T-helper 2 cell treated with Interferon-gamma antibody and Interleukin-4, amounts not matched to agents 100 ng/mL and 5 ng/mL, for 36 hours (primary cell): ENCODE results near the gene HLA-DMA. TPM values are rescaled to one million over a fixed set of nuclear protein-coding genes. Genes with fewer than 3 reads are reported as not detected.

Experiments used
- intact Hi-C: fragments of 100-400 bp; cut with micrococcal nuclease; formaldehyde crosslinking; loops from one replicate; pipeline ENCODE4 v1.15.1; 2023
- total RNA-seq: library from RNA; stranded (reverse); gene quantifications from 2 replicates; pipeline ENCODE4 v1.2.3, GENCODE V29; 2022

HLA-DMA gene
- total RNA-seq, 1 donor from 2014 or later: 32.7 TPM

DNA sequence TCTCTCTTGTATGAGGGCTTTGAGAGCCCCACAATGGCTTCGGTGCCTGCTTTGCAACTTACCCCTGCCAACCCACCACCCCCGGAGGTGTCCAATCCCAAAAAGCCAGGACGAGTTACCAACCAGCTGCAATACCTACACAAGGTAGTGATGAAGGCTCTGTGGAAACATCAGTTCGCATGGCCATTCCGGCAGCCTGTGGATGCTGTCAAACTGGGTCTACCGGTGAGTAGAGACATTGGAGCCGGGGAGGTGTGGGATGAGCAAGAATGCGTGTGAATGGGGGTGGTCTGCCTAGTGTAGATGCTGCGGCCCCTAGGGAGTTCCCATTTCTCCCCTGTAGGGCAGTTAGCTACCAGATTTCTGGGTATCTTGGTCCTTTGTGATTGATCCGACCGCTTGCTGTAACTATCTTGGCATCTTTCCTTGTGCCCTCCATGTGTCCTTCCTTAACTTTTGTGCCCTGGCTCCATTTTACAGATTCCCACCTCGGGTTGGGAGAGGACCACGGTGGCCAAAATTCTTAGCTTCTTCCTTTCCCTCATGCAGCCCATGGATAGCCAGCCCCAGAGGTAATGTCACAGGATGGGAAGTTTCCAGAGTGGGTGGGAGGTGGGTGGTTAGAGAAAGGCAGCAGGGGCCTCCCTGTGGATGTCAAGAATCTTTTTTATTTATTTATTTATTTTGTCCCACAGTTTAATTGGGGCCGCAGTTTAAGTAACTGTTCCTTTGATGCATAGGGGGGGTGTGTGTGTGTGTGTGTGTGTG is 21.8 kb upstream of the HLA-DMA start:
- intact Hi-C loops: loop anchor here (5.0 kb wide), 5 partner anchors 338 to 1237 kb away; partner anchors contain the start of genes AGPAT1, CLIC1, PHF1 and RNF5

DNA sequence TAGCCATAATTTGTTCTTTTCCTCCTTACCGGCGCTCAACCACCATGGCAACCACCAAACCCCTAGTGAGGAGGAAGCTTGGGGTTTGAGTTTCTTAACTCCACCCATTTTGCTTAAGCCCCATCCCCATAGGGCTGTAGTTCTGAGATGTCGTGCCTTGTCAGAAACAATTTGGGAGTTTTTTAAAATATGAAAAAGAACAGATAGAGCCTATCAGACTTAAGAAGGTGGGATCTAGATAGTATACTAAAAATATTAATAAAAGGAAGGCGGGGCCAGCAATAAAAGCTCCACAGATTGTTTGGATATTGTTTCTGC is 21.1 kb upstream of the HLA-DMA start:
- intact Hi-C loops: loop anchor here (5.0 kb wide), 5 partner anchors 338 to 1237 kb away; partner anchors contain the start of genes AGPAT1, CLIC1, PHF1 and RNF5

DNA sequence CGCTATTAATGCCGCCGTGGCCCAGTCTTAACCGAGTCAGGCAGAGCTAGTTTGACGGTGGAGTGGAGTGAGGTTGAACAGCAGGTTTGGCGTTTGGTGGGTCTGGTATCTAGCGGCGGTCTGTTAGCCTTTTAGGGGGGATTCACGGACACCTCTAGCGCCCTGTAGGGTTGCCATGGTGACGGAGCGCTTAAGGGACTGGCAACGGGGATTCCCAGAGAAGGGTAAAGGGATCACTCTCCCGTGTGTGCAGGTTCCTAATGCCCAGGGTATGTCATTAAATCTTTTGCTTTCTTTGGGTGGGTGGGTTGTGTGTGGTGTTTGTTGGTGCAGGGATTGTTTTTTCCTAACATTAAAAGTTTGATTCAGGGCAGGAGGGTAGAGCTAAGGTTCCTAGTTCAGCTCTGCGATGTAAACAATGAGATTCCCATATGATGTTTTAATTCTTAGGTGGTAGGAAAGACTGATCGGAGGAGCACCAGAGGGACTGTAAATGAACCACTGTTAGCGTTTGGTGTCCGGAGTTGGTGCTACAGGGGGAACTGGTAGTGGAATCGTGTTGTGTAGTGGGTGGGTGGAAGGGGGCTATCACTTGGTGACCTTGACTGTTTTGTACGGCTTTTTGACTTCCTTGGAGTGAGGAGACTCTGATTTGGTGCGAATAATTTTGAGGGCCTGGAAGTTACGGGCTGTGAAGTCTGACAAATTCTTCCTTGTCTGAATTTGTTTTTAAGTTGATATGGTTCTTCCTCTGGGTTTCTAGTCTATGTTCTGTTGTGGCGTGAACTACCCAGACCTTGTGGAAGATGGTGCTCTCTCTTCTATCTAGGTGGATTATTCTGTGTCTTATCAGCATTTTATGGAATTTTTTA is 20.5 kb upstream of the HLA-DMA start:
- intact Hi-C loops: loop anchor here (5.0 kb wide), 5 partner anchors 339 to 1236 kb away; partner anchors contain the start of genes AGPAT1, CLIC1, PHF1 and RNF5

DNA sequence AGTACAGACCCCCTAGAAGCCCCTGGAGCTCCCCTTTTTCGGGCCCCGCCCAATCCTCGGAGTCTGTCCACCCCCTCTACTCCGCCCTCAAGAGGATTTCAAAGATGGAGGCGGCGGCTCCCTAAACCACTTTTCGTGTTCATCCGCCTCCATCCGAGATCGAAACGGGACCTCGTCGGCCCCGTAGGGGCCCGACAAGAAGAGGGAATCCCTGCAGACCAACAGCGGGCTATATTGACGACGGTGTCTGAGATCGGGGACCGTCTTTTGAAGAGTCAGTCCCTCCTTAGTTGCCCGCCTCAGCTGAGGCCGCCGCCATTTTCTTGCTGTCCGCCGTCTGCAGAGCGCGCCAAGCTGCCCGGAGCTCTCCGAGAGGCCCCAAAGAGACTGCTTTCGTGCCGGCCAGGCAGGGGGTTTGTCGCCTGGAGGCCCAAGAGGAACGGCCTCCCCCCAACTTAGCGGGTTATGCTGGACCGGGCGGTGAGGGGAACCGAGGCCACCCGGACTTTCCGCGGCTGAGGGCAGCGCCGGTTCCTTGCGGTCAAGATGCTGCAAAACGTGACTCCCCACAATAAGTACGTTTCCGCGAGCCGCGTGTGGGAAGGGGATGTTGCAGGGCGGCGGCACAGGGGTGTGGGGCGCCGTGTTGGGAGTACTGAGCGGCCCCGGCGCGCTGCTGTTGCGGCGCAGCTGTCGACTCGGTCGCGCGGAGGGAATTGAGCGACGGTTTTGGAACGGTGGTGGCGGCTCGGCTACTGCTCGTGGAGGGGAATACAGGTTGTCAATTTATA is 19.7 kb upstream of the HLA-DMA start:
- intact Hi-C loops: loop anchor here (1.0 to 5.0 kb wide), 6 partner anchors 78 to 1235 kb away; partner anchors contain the start of genes AGPAT1, CLIC1, PHF1 and RNF5

DNA sequence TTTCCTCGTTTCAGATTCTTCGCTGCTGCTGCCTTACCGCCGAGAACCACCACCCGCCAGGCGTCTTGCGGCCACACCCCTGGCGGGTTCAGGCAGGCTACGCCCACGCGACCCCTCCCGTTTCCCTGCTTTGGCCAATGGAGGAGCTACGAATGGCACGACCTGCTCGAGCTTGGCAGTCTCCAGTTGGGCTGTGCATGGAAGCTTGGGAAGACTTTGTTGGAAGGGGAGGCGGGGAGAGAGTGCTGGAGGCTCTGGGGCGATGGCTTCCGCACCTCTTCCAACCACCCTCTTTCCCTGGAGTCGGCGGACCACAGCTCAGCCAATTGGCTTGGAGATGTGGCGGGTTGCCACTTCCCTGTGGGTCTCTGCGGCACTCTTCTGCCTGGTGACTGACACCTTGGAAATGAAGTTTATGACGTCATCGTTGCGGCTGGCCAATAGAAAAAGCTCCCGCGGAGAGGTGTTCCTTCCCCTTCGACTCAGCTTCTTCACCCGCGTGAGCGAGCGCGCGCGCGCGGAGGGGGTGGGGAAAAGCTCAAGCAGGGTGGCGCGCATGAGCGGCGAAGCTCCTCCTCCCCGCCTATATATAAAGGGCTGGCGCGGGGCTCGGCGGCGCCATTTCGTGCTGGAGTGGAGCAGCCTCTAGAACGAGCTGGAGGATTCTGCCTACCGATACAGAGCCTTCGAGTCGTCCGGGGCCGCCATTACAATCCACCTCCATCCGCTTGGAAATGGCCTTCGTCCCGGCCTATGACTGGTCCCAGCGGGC is 18.9 kb upstream of the HLA-DMA start:
- intact Hi-C loops: loop anchor here (1.0 to 5.0 kb wide), 7 partner anchors 77 to 1234 kb away; partner anchors contain the start of genes AGPAT1, CLIC1, PHF1 and PSMB8

DNA sequence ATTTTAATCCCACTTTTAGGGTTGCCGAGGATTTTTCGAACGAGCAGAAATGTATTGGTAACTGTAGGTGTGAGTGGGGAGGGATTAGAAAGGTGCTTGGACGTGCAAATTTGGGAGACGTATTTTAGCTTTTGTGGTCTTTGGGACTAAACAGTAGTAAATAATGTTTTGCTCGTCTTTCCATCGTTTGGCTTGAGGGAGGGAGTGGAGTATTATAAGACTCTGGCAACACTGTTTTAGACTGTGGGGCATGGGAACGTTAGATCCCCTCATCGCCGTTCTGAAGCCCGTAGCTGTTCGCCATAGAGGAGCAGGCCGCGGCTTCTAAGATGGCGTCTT is 18.3 kb upstream of the HLA-DMA start:
- intact Hi-C loops: loop anchor here (1.0 to 5.0 kb wide), 6 partner anchors 127 to 1234 kb away; partner anchors contain the start of genes AGPAT1, CLIC1, PHF1 and PSMB8

DNA sequence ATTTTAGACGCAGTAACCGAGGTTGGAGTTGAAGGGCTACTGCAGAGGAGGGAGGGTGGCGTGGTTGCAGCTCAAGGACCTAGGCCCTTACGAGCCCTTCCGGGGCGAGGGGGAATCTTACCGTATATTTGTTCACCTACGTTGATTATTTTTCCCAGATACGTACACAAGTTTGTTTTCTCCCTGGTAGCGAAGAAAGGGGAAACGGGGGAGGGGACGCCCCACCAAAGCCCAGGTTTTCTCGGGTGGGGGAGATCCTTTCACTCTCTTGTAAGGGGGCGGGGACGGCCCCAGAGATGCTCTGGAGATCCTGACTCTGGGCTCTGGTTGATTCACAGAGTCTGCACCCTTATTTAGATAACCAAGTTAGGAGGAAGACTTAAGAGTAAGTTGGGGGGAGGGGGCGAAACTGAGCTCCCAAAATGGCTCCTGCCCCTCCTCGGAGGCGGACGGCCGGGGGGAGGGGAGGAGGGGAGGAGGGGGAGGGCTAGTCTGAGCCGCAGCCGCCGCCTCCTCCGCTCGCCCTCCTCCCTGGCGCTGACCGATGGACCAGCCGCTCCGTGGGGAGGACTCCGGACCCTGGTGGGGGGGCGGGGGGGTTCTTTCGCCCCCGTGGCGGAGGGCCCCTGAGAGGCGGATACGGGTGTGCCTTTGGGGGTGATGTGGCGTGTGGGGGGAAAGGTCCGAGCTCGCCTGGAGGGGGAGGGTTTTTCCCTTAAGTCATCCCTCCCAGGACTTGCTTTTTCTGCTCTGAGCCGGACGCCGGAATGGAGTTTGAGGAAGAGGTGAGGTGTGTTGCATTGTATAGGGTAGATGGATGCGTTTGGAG is 17.7 kb upstream of the HLA-DMA start:
- intact Hi-C loops: loop anchor here (1.0 to 5.0 kb wide), 6 partner anchors 126 to 1233 kb away; partner anchors contain the start of genes AGPAT1, CLIC1, PHF1 and PSMB8

DNA sequence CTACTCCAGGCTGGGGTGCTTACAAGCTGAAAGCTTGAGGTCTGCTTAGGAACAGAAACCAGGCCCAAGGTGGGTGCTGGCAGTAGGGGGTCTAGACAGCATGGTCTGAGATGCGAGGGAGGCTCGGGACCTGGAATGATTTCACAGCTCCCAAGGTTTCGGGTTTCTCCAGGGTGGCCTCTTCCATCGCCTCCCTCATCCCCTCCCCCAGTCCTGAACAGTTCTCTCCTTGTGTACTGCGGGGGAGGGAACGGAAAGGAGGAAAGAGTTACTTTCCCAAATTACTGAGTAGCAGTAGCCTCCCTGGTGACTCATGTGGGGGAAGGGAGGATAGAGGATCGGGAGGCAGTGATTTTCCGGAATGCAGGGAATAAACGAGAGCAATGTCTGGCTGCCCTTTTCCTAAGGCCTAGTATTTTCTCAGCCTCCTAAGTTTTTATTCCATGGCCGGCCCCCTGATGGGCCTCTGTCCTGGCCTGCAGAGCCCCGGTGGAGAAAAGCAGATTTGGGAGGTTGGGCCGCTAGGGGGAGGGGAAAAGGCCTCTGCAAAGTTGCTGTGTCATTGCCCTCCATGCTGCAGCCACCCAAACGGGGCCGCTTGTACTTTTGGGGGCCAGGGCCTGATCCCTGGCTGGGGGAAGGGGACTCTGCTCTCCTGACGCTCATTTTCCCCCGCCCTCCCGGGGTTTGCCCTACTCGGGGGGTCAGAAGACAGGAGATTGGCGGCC is 17.0 kb upstream of the HLA-DMA start:
- intact Hi-C loops: loop anchor here (5.0 kb wide), 7 partner anchors 38 to 1473 kb away; partner anchors contain the start of genes AGPAT1, CLIC1, MICB and PHF1

DNA sequence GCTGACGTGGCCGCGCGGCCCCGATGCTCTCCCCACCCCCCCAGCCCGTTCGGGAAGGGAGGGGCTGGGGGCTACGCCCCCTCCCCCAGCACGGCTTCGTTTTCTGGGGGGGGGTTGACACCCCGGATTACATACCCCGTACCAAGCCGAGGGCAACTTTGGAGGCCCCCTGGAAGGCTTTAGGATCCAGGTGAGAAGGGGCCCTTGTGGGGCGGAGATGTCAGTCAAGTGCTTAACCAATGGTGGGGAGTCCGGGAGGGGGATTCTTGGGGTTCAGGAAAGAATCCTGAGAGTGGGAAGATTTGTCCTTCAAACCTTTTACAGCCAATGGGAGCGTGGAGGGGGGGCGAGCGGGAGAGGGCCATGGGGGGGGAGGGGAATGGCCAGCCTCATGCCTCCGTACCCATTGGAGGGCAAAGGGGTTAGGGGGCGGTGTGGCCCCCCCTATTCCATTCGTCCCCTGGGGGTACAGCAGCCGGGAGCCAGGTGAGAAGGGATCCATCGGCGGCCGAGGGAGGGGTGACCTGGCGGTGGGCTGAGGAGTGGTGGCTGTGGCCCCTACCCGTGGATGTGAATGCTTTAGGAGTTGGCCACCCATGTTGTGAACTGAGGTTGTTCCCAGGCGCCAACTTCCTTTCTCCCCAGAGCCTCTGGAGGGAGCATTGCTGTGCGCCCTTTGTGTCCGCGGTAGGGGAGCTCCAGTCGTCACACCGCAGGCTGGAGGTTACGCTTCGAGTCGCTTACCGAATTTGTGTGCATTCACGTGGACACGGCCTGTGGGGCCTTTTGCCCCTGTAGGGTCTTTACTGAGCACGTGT is 16.2 kb upstream of the HLA-DMA start:
- intact Hi-C loops: loop anchor here (1.0 to 5.0 kb wide), 3 partner anchors 37 to 1472 kb away; partner anchors contain the start of genes MICB, RXRB and SLC39A7

DNA sequence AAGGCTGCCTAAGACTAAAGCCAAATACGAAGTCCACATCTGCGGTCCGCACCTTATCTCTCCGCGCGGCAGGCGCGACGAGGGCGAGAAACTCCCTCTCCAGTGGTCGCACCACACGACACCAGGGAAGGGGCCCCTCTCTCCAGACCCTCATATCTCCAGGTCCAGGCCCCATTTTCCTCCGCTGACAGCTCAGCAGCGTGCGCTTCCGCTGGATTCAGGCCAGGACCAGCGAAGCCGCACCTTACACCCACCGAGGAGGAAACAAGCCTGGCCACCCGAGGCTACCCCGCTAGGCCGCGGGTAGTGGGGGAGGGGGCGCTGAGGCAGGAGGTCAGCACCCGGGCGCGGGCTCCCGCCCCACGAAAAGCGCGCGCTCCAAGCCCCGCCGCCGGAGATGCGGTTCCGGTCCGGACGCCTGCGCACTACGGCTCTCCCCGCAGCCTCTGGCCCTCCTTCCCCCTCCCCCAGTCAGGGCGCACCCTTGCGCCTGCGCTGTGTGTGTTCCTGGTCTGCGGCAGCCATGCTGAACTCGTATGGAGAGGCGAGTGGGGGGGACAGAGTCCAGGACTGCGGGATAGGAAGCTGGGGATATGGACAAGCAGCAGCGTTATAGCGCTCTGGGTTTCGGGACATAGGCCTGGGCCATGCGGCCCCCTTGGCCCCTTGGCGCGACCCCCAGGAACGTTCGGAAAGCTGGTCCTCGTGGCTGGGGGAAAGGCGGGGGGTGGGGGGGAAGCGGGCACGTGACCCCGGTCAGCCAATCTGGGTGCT is 15.4 kb upstream of the HLA-DMA start, which contains the start of gene BRD2:
BRD2 (plus strand) TSS at position 502 of the 774 bp plus-strand sequence. CDS start 4,305 bp downstream, outside the sequence.
- intact Hi-C loops: loop anchor here (1.0 to 5.0 kb wide), 3 partner anchors 36 to 1471 kb away; partner anchors contain the start of genes MICB, RXRB and SLC39A7

DNA sequence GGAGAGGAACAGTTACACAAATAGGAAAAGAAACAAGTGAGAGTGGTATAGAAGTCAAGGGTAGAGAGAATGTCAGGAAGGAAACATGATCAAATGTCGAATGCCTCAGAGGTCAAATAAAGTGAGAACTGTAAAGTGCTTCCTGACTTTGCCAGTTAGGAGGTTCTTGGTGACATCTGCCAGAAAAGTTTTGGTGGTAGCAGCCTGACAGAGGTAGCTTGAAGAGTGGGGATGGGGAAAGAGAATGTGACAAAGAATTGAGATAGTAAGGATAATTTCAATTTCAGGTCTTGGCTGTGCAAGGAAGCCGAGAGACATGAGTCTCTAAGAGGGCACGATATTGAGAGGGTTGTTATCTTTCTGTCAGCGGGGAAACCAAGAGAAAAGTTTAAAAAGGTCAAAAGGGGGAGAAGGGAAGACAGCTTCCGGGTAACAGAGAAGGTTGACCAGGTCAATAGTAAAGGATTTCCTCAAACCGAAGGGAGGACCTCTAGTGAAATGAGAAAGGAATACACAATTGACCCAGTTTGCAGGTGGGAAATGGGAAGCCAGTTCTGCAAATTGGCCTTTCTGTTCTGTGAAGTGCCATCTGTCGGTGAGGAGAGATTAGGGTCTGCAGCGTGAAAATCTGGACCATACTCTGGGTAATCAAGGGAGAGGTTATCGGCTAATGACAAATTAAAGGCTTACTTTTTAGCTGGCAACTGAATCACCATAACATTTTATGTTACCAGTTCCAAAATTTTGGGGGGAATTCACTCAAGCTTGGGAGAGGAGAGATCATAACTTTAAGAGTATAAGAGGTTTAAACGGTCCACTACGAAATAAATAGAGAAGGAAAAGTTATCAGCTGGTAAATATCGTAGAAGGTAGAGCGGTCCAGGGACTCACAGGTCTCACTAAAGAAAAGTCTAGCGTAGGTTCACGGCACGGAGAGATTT is 14.5 kb upstream of the HLA-DMA start:
- intact Hi-C loops: loop anchor here (1.0 to 5.0 kb wide), 5 partner anchors 14 to 1470 kb away; partner anchors contain the start of genes HLA-DMA, HLA-DMB, MICB and RXRB

DNA sequence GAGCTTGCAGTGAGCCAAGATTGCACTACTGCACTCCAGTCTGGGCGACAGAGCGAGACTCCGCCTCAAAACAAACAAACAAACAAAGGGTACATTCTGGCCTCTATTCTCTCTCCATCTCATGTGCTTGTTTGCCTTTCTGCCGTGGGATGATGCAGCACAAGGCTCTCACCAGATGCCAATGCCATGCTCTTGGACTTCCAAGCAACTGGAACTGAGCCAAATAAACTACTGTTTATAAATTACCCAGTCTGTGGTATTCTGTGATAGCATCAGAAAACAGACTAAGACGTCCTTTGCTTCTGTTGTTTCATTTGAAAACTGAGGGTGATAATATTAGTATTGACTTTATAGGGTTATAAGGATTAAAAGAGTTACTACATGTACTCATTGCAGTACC is 11.9 kb upstream of the HLA-DMA start:
- intact Hi-C loops: loop anchor here (5.0 kb wide), 2 partner anchors 32 to 1467 kb away; partner anchors contain the start of gene MICB

DNA sequence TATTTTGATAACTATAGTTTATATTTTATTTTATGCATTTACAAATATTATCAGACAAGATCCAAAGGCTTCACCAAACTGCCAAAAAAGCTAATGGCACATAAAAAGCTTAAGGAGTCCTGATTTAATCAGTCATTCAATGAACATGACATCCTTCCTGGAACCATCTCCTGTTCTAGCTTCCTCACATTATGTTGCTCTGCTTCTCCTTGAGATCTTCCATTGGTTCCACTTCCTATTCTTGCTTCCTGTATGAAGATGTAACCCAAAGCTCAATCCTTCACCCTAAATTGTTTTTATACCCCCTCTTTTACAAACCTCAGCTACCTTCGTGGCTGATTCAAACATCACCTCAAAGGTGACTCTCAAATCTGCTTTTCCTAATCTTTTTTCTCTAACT is 11.0 kb upstream of the HLA-DMA start:
- intact Hi-C loops: no loop called here

DNA sequence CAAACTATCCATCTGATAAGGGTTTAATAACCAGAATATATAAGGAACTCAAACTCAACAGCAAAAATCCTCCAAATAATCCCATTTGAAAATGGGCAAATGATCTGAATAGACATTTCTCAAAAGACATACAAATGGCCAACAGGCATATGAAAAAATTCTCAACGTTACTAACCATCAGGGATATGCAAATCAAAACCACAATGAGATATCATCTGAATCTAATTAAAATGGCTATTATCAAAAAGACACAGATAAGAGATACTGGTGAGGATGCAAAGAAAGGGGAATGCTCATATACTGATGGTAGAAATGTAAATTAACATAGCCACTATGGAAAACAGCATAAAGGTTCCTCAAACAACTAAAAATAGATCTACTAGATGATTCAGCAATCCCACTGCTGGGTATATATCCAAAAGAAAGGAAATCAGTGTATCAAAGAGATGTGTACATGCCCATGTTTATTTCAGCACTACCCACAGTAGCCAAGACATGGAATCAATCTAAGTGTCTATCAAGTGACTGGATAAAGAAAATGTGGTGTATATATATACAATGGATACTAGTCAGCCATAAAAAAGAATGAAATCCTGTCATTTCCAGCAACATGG is 9.4 kb upstream of the HLA-DMA start:
- intact Hi-C loops: no loop called here

DNA sequence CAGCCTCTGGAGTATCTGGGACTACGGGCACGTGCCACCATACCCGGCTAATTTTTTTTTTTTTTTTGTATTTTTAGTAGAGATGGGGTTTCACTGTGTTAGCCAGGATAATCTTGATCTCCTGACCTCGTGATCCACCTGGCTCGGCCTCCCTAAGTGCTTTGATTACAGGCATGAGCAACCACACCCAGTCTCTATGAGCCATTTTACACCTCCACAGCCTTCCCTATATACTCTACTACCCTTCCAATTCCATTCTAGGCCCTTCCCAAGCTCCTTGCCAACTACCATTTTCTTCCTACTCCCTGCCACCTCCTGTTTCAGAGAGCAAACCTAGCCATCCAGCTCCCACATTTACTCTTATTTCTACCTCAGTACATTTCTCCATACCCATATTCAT is 7.7 kb upstream of the HLA-DMA start:
- intact Hi-C loops: no loop called here
